HG03139 (cell line): ENCODE measurements around the gene CNTN4.
"Not testable (repeated sequence)": the region's sequence is repeated elsewhere in the genome, so short reads cannot be mapped to it uniquely, and the experiment has no call there.

Source experiments
- ATAC-seq: cut with Tn5 transposase; IDR thresholded peaks from one replicate; pipeline ENCODE4 v1.9.1; 2021; ENCODE audit not compliant: unreplicated experiment

The CNTN4 gene

GRCh38 chr3:2510591-2511145, 412.0 kb downstream of the CNTN4 start:
- no peak for ATAC-seq

- ATAC-seq: no peak
These were observed 412.7 kb downstream of the CNTN4 start for GRCh38 chr3:2511356-2511755.

- no peak for ATAC-seq
These were observed 414.2 kb downstream of the CNTN4 start for GRCh38 chr3:2512881-2513280.

- no peak for ATAC-seq
These were observed 415.3 kb downstream of the CNTN4 start for GRCh38 chr3:2513986-2514385.

GRCh38 chr3:2516762-2517441, 418.2 kb downstream of the CNTN4 start:
- no peak for ATAC-seq

- no peak for ATAC-seq
These were observed 419.0 kb downstream of the CNTN4 start for GRCh38 chr3:2517500-2518172.

- no peak for ATAC-seq
These were observed 424.7 kb downstream of the CNTN4 start for GRCh38 chr3:2523281-2523836.

- no peak for ATAC-seq
These were observed 427.3 kb downstream of the CNTN4 start for GRCh38 chr3:2525968-2526367.

- ATAC-seq: no peak
These were observed 428.3 kb downstream of the CNTN4 start for GRCh38 chr3:2526926-2527325.

GRCh38 chr3:2527328-2527727, 428.7 kb downstream of the CNTN4 start:
- not testable (repeated sequence) for ATAC-seq

- not testable (repeated sequence) for ATAC-seq
These were observed 436.1 kb downstream of the CNTN4 start for GRCh38 chr3:2534767-2535166.

- no peak for ATAC-seq
These were observed 436.5 kb downstream of the CNTN4 start for GRCh38 chr3:2535206-2535605.

GRCh38 chr3:2536575-2536974, 437.9 kb downstream of the CNTN4 start:
- no peak for ATAC-seq

- no peak for ATAC-seq
These were observed 441.4 kb downstream of the CNTN4 start for GRCh38 chr3:2540115-2540514.

- no peak for ATAC-seq
These were observed 444.6 kb downstream of the CNTN4 start for GRCh38 chr3:2543247-2543646.

GRCh38 chr3:2544212-2544611, 445.5 kb downstream of the CNTN4 start:
- ATAC-seq: no peak

- ATAC-seq: no peak
These were observed 446.1 kb downstream of the CNTN4 start for GRCh38 chr3:2544718-2545117.

GRCh38 chr3:2547049-2547448, 448.4 kb downstream of the CNTN4 start:
- ATAC-seq: no peak

GRCh38 chr3:2554656-2555055, 456.0 kb downstream of the CNTN4 start:
- ATAC-seq: no peak

- no peak for ATAC-seq
These were observed 460.1 kb downstream of the CNTN4 start for GRCh38 chr3:2558796-2559195.

- no peak for ATAC-seq
These were observed 468.8 kb downstream of the CNTN4 start for GRCh38 chr3:2567451-2567850.

- ATAC-seq: no peak
These were observed 469.5 kb downstream of the CNTN4 start for GRCh38 chr3:2568156-2568555.
